GM12875 (cell line): ENCODE results near the gene EDARADD.
"Not testable (repeated sequence)": the region's sequence is repeated elsewhere in the genome, so short reads cannot be mapped to it uniquely, and the experiment has no call there.

Source experiments
- H3K4me3 ChIP-seq: one replicate; pipeline ENCODE4 v1.5.1; 2011; ENCODE audit warnings: low read depth, low read length, control low read depth
- CTCF ChIP-seq: IDR thresholded peaks from 2 replicates; pipeline ENCODE4 v1.5.1; 2011; ENCODE audit warnings: low read depth, mild to moderate bottlenecking, control low read depth, inconsistent platforms, low read length, moderate library complexity, borderline replicate concordance; ENCODE audit not compliant: insufficient read depth

The EDARADD gene

GRCh38 chr1:236457775-236458174 lies 63.7 kb downstream of the EDARADD start:
- no peak for TF ChIP-seq CTCF
- H3K4me3 ChIP-seq, result no peak overlapping the region

- no peak overlapping the region for H3K4me3 ChIP-seq
- TF ChIP-seq CTCF, result no peak
Observed at GRCh38 chr1:236458996-236459395, 64.9 kb downstream of the EDARADD start.

GRCh38 chr1:236460103-236460502 lies 66.0 kb downstream of the EDARADD start:
- H3K4me3 ChIP-seq, result no peak overlapping the region
- TF ChIP-seq CTCF, result no peak

- H3K4me3 ChIP-seq, result not testable (repeated sequence)
Observed at GRCh38 chr1:236464197-236464596, 70.1 kb downstream of the EDARADD start.

GRCh38 chr1:236465231-236465958 lies 71.3 kb downstream of the EDARADD start:
- no peak overlapping the region for H3K4me3 ChIP-seq
- no peak for TF ChIP-seq CTCF

GRCh38 chr1:236465959-236466303 lies 71.8 kb downstream of the EDARADD start:
- no peak overlapping the region for H3K4me3 ChIP-seq
- TF ChIP-seq CTCF, result no peak

- TF ChIP-seq CTCF, result no peak
- H3K4me3 ChIP-seq, result no peak overlapping the region
Observed at GRCh38 chr1:236467327-236467641, 73.2 kb downstream of the EDARADD start.

- TF ChIP-seq CTCF, result no peak
- H3K4me3 ChIP-seq, result no peak overlapping the region
Observed at GRCh38 chr1:236468625-236469024, 74.5 kb downstream of the EDARADD start.
